MG63 (cell line): ENCODE data around the gene WDR74. TPM values are rescaled to one million over a fixed set of nuclear protein-coding genes. Genes with fewer than 3 reads are reported as not detected.
"Not testable (repeated sequence)": the region's sequence is repeated elsewhere in the genome, so short reads cannot be mapped to it uniquely, and the experiment has no call there.

ENCODE experiments used
- DNase-seq: peaks from one replicate; pipeline ENCODE4 v3.0.0-alpha.2; 2020
- H3K27me3 ChIP-seq: fragments of 250-450 bp; sonication (Bioruptor Pico); 2 replicates; pipeline ENCODE4 v1.5.1; 2020; ENCODE audit warnings: mild to moderate bottlenecking, moderate library complexity
- H3K36me3 ChIP-seq: fragments of 250-450 bp; sonication (Bioruptor Pico); 2 replicates; pipeline ENCODE4 v1.5.1; 2020; ENCODE audit warnings: mild to moderate bottlenecking, moderate library complexity
- H3K4me3 ChIP-seq: fragments of 250-450 bp; sonication (Bioruptor Pico); 2 replicates; pipeline ENCODE4 v1.5.1; 2020; ENCODE audit warnings: mild to moderate bottlenecking, moderate library complexity
- H3K9me3 ChIP-seq: fragments of 250-450 bp; sonication (Bioruptor Pico); 2 replicates; pipeline ENCODE4 v1.5.1; 2020; ENCODE audit warnings: mild to moderate bottlenecking, moderate library complexity
- total RNA-seq: library from RNA; depleted of rRNA; stranded (reverse); fragments of >200 nt; shearing (Covaris generic); gene quantifications from 2 replicates; pipeline ENCODE4 v1.2.3, GENCODE V29; 2014; ENCODE audit warnings: low replicate concordance

Gene WDR74
- total RNA-seq, 1 experiment from 2014 or later = 135 TPM

- no peak overlapping the region for H3K4me3 ChIP-seq
- H3K9me3 ChIP-seq = no peaks in the 10 kb centered on the region
- H3K27me3 ChIP-seq = no peaks in the 10 kb centered on the region
- peak; percentile 43 for DNase-seq
- H3K36me3 ChIP-seq = peaks cover 41% of the 10 kb centered on the region
Measured at GRCh38 chr11:62850911-62851806, 11.8 kb upstream of the WDR74 start.

GRCh38 chr11:62847767-62848314 lies 8.5 kb upstream of the WDR74 start:
- DNase-seq = no peak
- H3K9me3 ChIP-seq = no peaks in the 10 kb centered on the region
- no peaks in the 10 kb centered on the region for H3K27me3 ChIP-seq
- H3K36me3 ChIP-seq = peaks cover 12% of the 10 kb centered on the region
- no peak overlapping the region for H3K4me3 ChIP-seq

GRCh38 chr11:62846177-62846576 lies 6.8 kb upstream of the WDR74 start:
- DNase-seq = no peak
- Histone ChIP-seq H3K9me3 (no peaks in the 10 kb centered on the region), H3K4me3 (no peak overlapping the region), H3K27me3 (no peaks in the 10 kb centered on the region), H3K36me3 (no peaks in the 10 kb centered on the region)

GRCh38 chr11:62844154-62844553 lies 4.8 kb upstream of the WDR74 start:
- no peak overlapping the region for H3K4me3 ChIP-seq
- no peaks in the 10 kb centered on the region for H3K9me3 ChIP-seq
- no peak for DNase-seq
- no peaks in the 10 kb centered on the region; the same call in 1 of the 2 replicates for H3K36me3 ChIP-seq
- no peaks in the 10 kb centered on the region for H3K27me3 ChIP-seq

- H3K4me3 ChIP-seq = no peak overlapping the region
- H3K27me3 ChIP-seq = no peaks in the 10 kb centered on the region
- no peaks in the 10 kb centered on the region for H3K9me3 ChIP-seq
- DNase-seq = no peak
- no peaks in the 10 kb centered on the region; the same call in 1 of the 2 replicates for H3K36me3 ChIP-seq
Measured at GRCh38 chr11:62843466-62843865, 4.1 kb upstream of the WDR74 start.

- not testable (repeated sequence) for DNase-seq, H3K27me3 ChIP-seq, H3K4me3 ChIP-seq, H3K9me3 ChIP-seq, H3K36me3 ChIP-seq
Measured at GRCh38 chr11:62842891-62843290, 3.5 kb upstream of the WDR74 start.

- DNase-seq = no peak
- no peaks in the 10 kb centered on the region for H3K27me3 ChIP-seq
- H3K36me3 ChIP-seq = peaks cover 7% of the 10 kb centered on the region
Measured at GRCh38 chr11:62842171-62842741, 2.9 kb upstream of the WDR74 start.

GRCh38 chr11:62841361-62842170 lies 2.2 kb upstream of the WDR74 start:
- Histone ChIP-seq H3K9me3 (no peaks in the 10 kb centered on the region), H3K27me3 (no peaks in the 10 kb centered on the region), H3K4me3 (peak overlapping the region; percentile 93), H3K36me3 (peaks cover 10% of the 10 kb centered on the region)
- DNase-seq = peak; percentile 86

More at GRCh38 chr11:62842171-62842741, 2.9 kb upstream of the WDR74 start:
- Histone ChIP-seq H3K4me3 (peak overlapping the region; percentile 43), H3K9me3 (no peaks in the 10 kb centered on the region)

- DNase-seq = peak; percentile 91
- H3K4me3 ChIP-seq = peak overlapping the region; percentile 93
- H3K36me3 ChIP-seq = peaks cover 14% of the 10 kb centered on the region
- H3K9me3 ChIP-seq, H3K27me3 ChIP-seq: not testable (repeated sequence)
Measured at GRCh38 chr11:62840721-62841360, 1.5 kb upstream of the WDR74 start.

GRCh38 chr11:62835336-62835735 lies 4.1 kb downstream of the WDR74 start:
- H3K27me3 ChIP-seq = no peaks in the 10 kb centered on the region
- H3K36me3 ChIP-seq = peaks cover 46% of the 10 kb centered on the region
- no peak for DNase-seq
- no peak overlapping the region for H3K4me3 ChIP-seq
- H3K9me3 ChIP-seq = no peaks in the 10 kb centered on the region

- Histone ChIP-seq H3K36me3 (peaks cover 63% of the 10 kb centered on the region), H3K27me3 (no peaks in the 10 kb centered on the region), H3K4me3 (peak within 1 kb of the TSS; percentile 98), H3K9me3 (no peaks in the 10 kb centered on the region)
- DNase-seq = peak; percentile 38
Measured at GRCh38 chr11:62832336-62833234, 6.8 kb downstream of the WDR74 start, which contains the start of gene TEX54. TSS of gene TEX54 (minus strand) at chr11:62832841.

GRCh38 chr11:62831520-62832335 lies 7.7 kb downstream of the WDR74 start, which contains the start of gene STX5:
TSS of gene STX5 (minus strand) at chr11:62832051. CDS start at chr11:62831243, 808 bp downstream.
- DNase-seq = peak; percentile 97
- peaks cover 69% of the 10 kb centered on the region for H3K36me3 ChIP-seq

GRCh38 chr11:62830904-62831519 lies 8.4 kb downstream of the WDR74 start:
- peaks cover 66% of the 10 kb centered on the region for H3K36me3 ChIP-seq
- no peaks in the 10 kb centered on the region for H3K27me3 ChIP-seq
- DNase-seq = peak; percentile 4
- peak overlapping the region; percentile 98 for H3K4me3 ChIP-seq
- H3K9me3 ChIP-seq = no peaks in the 10 kb centered on the region

More at GRCh38 chr11:62831520-62832335, 7.7 kb downstream of the WDR74 start, which contains the start of gene STX5:
- H3K9me3 ChIP-seq = no peaks in the 10 kb centered on the region
- peak within 1 kb of the TSS; percentile 98 for H3K4me3 ChIP-seq
- H3K27me3 ChIP-seq = no peaks in the 10 kb centered on the region

GRCh38 chr11:62828130-62828529 lies 11.3 kb downstream of the WDR74 start:
- DNase-seq, H3K9me3 ChIP-seq, H3K27me3 ChIP-seq, H3K4me3 ChIP-seq: not testable (repeated sequence)
- H3K36me3 ChIP-seq = peaks cover 71% of the 10 kb centered on the region
